HG02885 (cell line): ENCODE measurements around the gene ANKRD44.
"Not testable (repeated sequence)": the region's sequence is repeated elsewhere in the genome, so short reads cannot be mapped to it uniquely, and the experiment has no call there.

Source experiments
- ATAC-seq: cut with Tn5 transposase; IDR thresholded peaks from one replicate; pipeline ENCODE4 v1.9.1; 2021; ENCODE audit warnings: mild to moderate bottlenecking; ENCODE audit not compliant: unreplicated experiment, poor library complexity

The ANKRD44 gene

GRCh38 chr2:197310271-197310985 is at the start of gene ANKRD44:
Gene ANKRD44, minus strand, starts transcription at chr2:197310780. Its CDS starts 176 bp downstream, at chr2:197310604.
- peak; percentile 76 for ATAC-seq

DNA sequence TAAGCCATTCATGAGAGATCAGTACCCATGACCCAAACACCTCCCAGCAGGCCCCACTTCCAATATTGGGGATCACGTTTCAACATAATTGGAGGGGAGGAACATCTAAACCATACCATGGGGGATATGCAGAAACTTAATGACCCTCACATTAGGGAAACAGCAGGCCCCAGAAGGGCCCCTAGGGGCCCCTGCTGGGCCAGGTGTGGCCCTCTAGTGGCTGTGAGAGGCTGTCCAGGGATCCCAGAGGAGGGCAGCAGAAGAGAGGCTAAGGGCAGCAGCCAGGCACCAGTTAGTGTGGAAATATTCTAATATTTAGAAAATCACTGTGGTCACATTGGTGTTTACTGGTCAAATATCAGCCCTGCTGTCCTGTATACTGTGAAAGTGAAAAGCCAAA is 49.3 kb upstream of the ANKRD44 start:
- ATAC-seq: no peak

DNA sequence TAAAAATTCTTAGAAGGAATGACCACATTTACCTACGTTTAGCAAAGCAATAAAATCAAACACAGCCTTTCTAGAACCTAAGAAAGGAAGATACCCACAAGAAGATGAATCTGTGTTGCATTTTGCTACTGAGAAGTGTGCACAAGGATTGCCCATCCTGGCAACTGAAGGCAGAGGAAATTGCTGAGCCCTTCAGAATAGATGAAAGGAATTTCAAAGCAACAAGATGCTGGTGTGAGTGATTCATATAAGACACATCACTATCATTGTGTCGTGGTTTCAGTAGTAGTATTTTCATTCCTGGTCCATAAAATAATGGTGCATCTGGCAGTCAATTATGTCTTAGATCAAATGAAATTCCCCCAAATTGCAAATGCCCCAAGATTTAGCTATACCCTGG is 48.4 kb upstream of the ANKRD44 start:
- ATAC-seq: no peak

DNA sequence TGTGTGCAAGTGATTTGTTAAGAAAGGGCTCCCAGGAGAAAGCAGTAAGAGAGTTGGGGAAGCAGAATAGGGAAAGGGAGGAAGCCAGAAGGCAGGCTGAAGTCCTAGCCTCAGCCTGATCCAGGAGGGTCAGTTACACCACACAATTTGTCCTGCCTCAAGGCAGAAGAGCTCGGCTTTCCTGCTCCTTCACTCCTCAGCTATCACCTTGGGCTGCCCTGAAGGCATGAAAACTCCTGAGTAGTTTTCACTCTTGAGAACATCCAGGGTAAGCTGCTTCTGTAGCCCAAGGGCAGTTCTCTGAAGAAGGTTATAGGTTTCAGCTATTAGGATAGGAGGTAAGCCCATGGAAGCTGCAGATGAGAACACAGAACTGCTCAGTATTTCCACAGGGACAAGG is 47.4 kb upstream of the ANKRD44 start:
- ATAC-seq: no peak

GRCh38 chr2:197356136-197356535 is 45.6 kb upstream of the ANKRD44 start:
- ATAC-seq: no peak

DNA sequence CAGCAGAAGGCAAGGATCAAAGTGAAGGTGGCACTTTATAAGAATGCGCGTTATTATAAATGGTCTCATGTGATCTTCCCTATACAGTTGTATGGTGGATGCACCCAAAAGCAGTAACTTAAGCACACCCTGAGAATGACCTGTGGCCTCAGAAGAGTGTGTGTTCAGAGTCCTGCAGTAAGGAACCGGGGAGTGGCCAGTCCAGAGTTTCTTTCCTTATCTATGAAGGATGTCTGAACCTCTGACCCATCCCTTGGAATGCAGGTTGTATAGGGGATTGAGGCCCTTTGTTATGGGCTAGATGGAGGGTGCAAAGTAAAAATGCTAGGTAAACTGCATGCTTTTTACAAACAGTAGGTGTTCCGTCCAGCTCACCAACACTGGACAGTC is 43.6 kb upstream of the ANKRD44 start:
- ATAC-seq: no peak

DNA sequence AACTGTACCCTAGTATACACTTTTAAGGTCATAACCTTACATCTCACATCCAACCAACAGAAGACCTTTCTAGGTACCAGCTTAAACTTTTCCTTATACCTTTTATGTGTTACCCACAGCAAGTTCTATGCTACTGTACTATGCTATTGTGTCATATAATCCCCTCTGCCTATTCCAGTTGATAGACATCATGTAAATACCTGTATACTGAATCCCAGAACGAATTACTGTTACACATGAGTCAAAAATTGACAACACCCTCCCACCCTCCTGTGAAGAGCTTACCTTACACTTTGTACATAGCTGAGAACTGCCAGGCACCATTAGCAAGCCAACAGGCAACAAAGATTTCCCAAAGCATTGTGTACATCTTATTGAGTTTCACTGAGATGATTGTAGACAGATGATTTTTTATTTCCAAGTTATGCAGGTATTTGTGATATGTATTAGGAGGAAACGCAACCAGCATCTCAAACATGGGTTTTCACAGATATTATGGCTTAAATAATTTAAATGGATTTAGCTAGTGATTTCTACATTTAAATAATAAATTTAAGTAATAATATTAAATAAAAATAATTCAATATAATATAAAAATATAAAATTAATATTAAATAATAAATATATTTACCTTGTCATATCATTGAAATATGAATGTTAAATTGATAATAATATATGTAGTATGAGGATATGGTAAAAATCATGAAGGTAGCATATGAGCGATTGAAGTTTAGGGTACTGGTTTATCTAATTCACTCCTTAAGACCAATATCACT is 43.0 kb upstream of the ANKRD44 start:
- ATAC-seq: no peak

GRCh38 chr2:197349699-197350098 is 39.1 kb upstream of the ANKRD44 start:
- ATAC-seq: no peak

DNA sequence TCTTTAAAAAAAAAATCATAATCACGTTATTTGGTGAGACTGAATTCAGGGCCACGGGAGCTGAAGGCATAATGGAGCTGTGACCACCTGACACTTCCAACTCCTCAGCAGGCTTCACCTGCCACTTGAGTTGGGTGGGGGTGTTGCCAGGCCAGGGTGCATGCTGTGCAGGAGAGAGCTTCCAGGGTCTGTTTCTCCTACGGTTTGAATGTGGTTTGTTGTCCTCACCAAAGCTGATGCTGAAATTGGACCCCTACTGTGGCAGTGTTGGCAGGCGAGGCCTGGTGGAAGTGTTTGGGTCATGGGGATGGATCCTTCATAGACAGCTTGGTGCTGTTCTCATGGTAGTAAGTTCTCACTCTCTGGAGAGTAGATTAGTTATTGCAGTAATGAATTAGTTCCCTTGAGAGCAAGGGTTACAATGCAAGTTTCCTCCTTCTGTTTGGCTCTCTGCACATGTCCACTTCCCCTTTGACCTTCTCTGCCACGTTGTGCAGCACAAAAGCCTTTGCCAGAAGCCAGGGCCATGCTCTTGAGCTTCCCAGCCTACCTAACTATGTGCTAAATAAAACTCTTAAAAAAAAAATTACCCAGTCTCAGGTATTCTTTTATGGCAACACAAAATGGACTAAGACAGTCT is 38.3 kb upstream of the ANKRD44 start:
- ATAC-seq: no peak

- no peak for ATAC-seq
These were observed 35.3 kb upstream of the ANKRD44 start for GRCh38 chr2:197345846-197346370.

DNA sequence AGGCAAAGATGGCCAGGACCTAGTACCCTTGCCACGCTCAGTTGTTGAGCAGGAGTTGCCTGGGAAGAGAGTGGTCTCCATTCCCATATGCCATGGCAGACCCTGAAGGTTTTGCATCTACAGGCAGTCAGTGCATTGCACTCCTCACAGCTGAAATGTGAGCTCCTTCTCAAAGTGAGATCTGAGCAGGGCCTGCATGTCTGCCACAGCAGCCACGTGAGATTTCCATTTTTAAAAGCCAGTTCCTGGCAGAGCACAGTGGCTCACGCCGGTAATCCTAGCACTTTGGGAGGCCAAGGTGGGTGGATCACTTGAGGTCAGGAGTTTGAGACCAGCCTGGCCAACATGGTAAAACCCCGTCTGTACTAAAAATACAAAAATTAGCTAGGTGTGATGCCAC is 33.4 kb upstream of the ANKRD44 start:
- ATAC-seq: not testable (repeated sequence)

GRCh38 chr2:197340591-197340990 is 30.0 kb upstream of the ANKRD44 start:
- no peak for ATAC-seq

- no peak for ATAC-seq
These were observed 29.1 kb upstream of the ANKRD44 start for GRCh38 chr2:197339496-197340220.

- no peak for ATAC-seq
These were observed 28.4 kb upstream of the ANKRD44 start for GRCh38 chr2:197339016-197339415.

DNA sequence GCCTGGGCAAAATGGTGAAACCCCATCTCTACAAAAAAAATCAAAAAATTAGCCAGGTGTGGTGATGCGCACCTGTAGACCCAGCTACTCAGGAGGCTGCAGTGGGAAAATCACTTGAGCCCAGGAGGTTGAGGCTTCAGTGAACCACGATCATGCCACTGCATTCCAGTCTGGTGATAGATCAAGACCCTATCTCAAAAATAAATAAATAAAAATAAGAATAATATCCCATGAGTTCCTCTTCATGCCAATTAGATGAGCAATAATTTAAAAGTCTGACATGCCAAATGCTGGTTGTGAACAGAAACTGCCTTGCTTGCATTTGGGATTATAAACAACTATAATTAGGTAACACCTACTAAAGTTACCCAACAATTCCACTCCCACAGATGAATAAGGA is 22.1 kb upstream of the ANKRD44 start:
- no peak for ATAC-seq

GRCh38 chr2:197328461-197328860 is 17.9 kb upstream of the ANKRD44 start:
- no peak for ATAC-seq

DNA sequence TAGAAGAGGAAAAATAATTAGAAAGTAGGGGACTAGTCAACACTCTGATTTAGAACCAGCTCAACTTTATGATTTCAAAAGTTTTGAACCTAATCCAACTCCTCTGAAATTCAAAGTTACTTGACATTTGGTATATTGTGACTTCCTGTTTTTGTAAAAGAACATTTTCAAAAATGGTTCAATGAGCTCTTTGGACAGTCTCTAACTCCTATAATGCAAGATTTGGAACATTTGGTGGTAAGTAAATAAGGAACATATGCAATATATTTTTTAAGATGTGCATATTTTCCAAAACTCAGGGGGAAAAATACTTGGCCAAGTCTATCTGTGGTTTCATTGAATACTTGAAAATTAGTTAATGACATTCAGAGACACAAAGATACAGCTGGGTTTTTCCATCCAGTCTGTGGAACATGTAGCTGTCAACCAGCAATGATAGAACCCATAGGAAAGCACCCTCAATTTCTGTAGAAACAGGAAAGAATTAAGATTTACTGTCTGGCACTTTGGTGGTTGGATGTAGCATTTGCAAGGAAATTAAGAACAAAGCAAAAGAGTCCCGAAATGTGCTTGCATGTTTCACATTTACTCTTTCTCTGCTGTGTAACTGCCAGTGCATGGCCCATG is 17.0 kb upstream of the ANKRD44 start:
- ATAC-seq: no peak

GRCh38 chr2:197327073-197327471 is 16.5 kb upstream of the ANKRD44 start:
- no peak for ATAC-seq

DNA sequence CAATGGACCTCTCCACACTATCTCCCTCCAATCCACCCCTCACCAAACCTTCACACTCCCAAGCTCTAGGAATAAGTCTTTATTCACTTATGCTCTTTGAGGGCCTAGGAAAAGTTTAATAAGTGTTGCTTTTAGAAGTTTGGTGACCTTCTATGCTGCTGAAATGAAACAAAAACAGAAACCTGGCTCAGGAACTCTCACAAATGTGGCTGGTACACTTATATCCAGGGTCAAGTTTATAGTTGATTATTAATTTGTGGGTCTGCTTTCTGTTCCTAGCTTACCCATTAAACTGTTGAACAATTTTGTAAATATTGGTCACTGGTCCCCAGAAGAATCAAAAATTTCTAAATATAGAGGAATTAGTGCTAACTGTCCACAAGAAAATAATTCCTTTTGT is 14.2 kb upstream of the ANKRD44 start:
- ATAC-seq: peak; percentile 48
